NCI-H1092 (cell line): ENCODE data around the gene RETSAT.
"Not testable (repeated sequence)": the region's sequence is repeated elsewhere in the genome, so short reads cannot be mapped to it uniquely, and the experiment has no call there.

Source experiments
- DNase-seq: peaks from one replicate; lab custom pipeline; 2025; lab: John Stamatoyannopoulos, UW

The RETSAT gene

GRCh38 chr2:85378257-85378656 lies 23.9 kb upstream of the RETSAT start:
- no peak for DNase-seq

- DNase-seq, result no peak
Observed at GRCh38 chr2:85377083-85377482, 22.8 kb upstream of the RETSAT start.

- no peak for DNase-seq
Observed at GRCh38 chr2:85376291-85377065, 22.1 kb upstream of the RETSAT start.

DNA sequence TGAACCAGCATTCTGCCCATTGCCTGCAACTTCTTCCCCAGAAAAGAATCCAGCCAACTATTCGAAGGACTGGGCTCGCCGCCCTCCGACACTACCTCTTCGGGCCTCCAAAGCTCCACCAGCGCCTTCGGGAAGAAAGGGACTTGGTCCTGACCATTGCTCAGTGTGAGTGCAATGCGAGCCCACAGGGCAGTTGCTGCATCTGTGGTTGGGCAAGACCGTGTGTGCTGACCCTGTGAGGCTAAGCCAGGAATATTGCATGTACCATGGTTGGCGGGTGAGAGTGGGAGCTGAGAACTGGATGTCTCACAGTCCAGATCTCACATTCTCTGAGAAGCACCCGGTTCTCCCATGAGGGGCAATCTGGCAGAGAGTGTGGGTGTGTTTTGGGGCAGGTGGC lies 16.7 kb upstream of the RETSAT start:
- no peak for DNase-seq

GRCh38 chr2:85369500-85369899 lies 15.2 kb upstream of the RETSAT start:
- no peak for DNase-seq

GRCh38 chr2:85368921-85369320 lies 14.6 kb upstream of the RETSAT start:
- DNase-seq, result no peak

DNA sequence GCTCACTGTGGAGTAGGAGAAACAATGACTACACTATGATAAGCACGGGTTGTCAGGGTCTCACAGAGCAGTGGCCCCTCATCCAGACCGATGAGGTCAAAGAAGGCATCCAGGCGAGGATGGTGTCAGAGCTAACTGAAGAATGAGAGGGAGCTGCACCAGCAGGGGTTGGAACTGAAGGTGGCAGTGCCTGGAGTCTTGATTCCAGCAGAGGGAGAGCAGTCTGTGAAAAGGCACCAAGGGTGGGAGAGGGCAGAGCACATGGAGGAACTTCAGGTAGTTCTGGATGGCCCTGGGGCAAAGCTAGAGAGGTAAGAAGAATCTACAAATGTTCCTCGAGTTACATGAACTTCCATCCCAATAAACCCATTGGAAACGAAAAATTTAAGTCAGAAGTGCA lies 12.9 kb upstream of the RETSAT start:
- no peak for DNase-seq

GRCh38 chr2:85362653-85363387 lies 8.5 kb upstream of the RETSAT start:
- DNase-seq, result not testable (repeated sequence)

- DNase-seq, result no peak
Observed at GRCh38 chr2:85357736-85358135, 3.4 kb upstream of the RETSAT start.

DNA sequence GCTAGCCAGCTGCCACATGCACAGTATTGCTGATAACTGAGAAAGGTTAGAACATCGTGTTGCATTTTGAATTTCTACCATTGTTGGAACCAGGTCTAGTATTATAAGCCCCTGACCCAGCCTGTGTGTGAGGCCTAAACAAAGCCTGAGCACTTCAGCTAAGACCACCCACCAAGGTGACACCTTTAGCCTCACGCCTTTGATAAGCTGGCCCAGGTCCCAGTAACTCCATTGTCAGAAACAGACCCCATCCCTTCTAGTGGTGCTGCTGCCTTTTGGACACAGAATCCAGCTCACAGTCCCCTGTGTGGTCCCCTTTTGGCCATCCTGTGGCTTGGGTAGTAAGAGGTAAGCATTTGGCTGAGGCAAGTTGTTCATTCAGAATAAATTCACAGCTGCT lies 1.9 kb upstream of the RETSAT start:
- DNase-seq, result no peak

- DNase-seq, result no peak
Observed at GRCh38 chr2:85355521-85355920, 1.2 kb upstream of the RETSAT start.

GRCh38 chr2:85355073-85355410 lies 714 bp upstream of the RETSAT start:
- no peak for DNase-seq

GRCh38 chr2:85353876-85354285 lies 447 bp downstream of the RETSAT start:
- no peak for DNase-seq

DNA sequence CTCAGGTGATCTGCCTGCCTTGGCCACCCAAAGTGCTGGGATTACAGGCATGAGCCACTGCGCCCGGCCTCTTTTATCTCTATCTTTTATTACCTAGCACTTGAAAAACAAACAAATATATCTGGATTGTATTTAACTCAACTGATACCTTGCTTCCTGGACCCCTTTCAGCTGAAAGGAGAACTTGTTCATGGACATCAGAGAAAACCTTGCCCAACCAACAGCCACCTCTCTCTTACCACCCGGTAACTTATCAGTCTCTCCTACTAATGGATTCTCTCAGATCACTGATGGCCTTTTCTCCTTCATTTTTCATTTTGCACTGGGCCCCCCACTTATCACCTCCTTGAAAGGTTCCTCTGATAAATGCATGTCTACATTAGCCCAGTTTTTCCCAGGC lies 6.7 kb downstream of the RETSAT start:
- no peak for DNase-seq

DNA sequence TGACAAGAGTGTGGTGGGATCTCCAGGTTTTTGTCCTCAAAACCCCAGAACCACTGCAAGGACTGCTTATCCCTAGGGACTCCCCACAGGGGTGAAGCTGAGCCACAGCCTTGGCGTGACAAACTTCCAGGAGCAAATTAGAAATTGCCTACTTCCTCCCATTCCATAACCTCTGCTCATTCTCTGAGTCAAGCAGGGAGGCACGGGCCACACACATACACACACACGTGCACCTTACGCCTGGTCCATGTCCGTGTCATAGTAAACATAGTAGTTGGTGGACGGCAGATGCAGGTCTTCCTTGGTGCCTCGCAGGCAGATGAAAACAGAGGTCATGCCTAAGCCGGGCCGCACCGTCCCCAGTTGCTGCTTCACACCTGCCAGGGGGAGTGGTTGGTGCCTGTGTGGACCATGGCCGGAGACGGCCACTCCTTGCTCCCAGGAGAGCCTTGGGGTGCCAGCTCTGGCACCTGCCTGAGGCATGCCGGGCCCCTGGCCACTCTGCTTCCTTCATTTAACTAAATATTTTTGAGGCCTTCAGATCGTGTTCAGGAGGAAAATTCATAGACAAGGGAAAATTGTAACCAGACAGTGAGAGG lies 9.9 kb downstream of the RETSAT start:
- no peak for DNase-seq

- not testable (repeated sequence) for DNase-seq
Observed at GRCh38 chr2:85343207-85343895, 11.0 kb downstream of the RETSAT start.

- no peak for DNase-seq
Observed at GRCh38 chr2:85342156-85342555, 12.2 kb downstream of the RETSAT start.

GRCh38 chr2:85341269-85342029 lies 12.9 kb downstream of the RETSAT start:
- no peak for DNase-seq

- no peak for DNase-seq
Observed at GRCh38 chr2:85340034-85340892, 14.1 kb downstream of the RETSAT start.

- no peak for DNase-seq
Observed at GRCh38 chr2:85334928-85335327, 19.4 kb downstream of the RETSAT start.

- not testable (repeated sequence) for DNase-seq
Observed at GRCh38 chr2:85333877-85334276, 20.5 kb downstream of the RETSAT start.
